ENCODE data around the gene SLAIN2.

Gene SLAIN2

GRCh38 chr4:48322063-48322462 lies 19.3 kb upstream of the SLAIN2 start:
- no peak for DNase-seq (ENCODE audit: low read depth)
- H3K4me3 ChIP-seq (ENCODE audit: low read length) = no peak overlapping the region
- no peak for TF ChIP-seq CTCF (IDR thresholded peaks at IDR 0.05; ENCODE audit: insufficient read depth, low read depth, low read length, missing control alignments)

- no peak for TF ChIP-seq CTCF (IDR thresholded peaks at IDR 0.05; ENCODE audit: insufficient read depth, low read depth, low read length, missing control alignments)
- DNase-seq (ENCODE audit: low read depth) = no peak
- no peak overlapping the region for H3K4me3 ChIP-seq (ENCODE audit: low read length)
Observed at GRCh38 chr4:48324281-48324680, 17.0 kb upstream of the SLAIN2 start.

GRCh38 chr4:48329193-48329592 lies 12.1 kb upstream of the SLAIN2 start:
- no peak for TF ChIP-seq CTCF (IDR thresholded peaks at IDR 0.05; ENCODE audit: insufficient read depth, low read depth, low read length, missing control alignments)
- DNase-seq (ENCODE audit: low read depth) = no peak
- H3K4me3 ChIP-seq (ENCODE audit: low read length) = no peak overlapping the region

- DNase-seq (ENCODE audit: low read depth) = peak; percentile 84
- no peak overlapping the region for H3K4me3 ChIP-seq (ENCODE audit: low read length)
- TF ChIP-seq CTCF (IDR thresholded peaks at IDR 0.05; ENCODE audit: insufficient read depth, low read depth, low read length, missing control alignments) = no peak
Observed at GRCh38 chr4:48329976-48330375, 11.4 kb upstream of the SLAIN2 start.

- no peak for TF ChIP-seq CTCF (IDR thresholded peaks at IDR 0.05; ENCODE audit: insufficient read depth, low read depth, low read length, missing control alignments)
- H3K4me3 ChIP-seq (ENCODE audit: low read length) = no peak overlapping the region
- DNase-seq (ENCODE audit: low read depth) = peak; percentile 98
Observed at GRCh38 chr4:48331577-48332330, 9.6 kb upstream of the SLAIN2 start.

GRCh38 chr4:48332661-48333060 lies 8.7 kb upstream of the SLAIN2 start:
- no peak for DNase-seq (ENCODE audit: low read depth)
- no peak overlapping the region for H3K4me3 ChIP-seq (ENCODE audit: low read length)
- TF ChIP-seq CTCF (IDR thresholded peaks at IDR 0.05; ENCODE audit: insufficient read depth, low read depth, low read length, missing control alignments) = no peak

- DNase-seq (ENCODE audit: low read depth) = peak; percentile 49
- no peak for TF ChIP-seq CTCF (IDR thresholded peaks at IDR 0.05; ENCODE audit: insufficient read depth, low read depth, low read length, missing control alignments)
Observed at GRCh38 chr4:48333587-48333986, 7.7 kb upstream of the SLAIN2 start.

More at GRCh38 chr4:48333587-48333986, 7.7 kb upstream of the SLAIN2 start:
- no peak overlapping the region for H3K4me3 ChIP-seq (ENCODE audit: low read length)

Measured in epithelial cell of esophagus (primary cell).